ENCODE measurements around the gene GP9.

Gene GP9
- total RNA-seq: 0 reads per million in 2 donors

GRCh38 chr3:129060276-129061022 is at the start of gene GP9:
GP9 (plus strand) TSS chr3:129060779; CDS start chr3:129061740, 961 bp downstream.
- no peak for DNase-seq

DNA sequence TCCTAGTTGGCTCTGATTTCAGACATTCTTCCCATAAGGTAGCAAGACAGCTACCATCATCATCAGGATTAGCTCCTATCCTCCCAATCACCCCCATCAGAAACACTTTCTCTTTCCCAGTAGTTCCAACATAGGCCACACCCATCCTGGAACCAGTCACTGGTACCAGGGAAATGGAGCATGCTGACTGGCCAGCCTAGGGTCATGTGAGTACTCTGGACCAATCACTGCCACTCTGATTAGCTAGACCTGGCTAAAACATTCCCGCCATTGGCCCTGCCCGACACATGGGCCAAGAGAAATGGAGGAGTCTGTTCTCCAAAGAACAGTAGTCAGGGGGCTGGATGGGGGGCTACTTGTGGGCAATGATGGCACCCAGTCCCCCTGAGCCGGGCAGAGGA is 47.1 kb upstream of the GP9 start:
- DNase-seq: no peak

DNA sequence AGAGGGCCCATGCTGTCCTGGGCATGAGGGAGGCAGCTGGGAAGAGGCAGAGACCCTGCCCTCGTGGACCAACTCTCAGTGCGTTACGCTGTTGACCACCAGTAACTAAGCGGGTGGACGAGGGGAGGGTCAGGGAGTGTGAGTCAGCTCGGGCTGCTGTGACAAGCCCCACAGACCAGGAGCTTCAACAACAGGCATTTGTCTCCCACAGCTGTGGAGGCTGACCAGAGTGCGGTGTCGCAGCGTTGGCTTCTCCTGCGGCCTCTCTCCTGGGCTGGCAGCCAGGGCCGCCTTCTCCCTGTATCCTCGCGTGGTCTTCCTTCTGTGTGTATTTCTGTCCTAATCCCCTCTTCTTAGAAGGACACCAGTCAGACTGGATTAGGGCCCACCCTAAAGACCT is 46.4 kb upstream of the GP9 start:
- DNase-seq: no peak

DNA sequence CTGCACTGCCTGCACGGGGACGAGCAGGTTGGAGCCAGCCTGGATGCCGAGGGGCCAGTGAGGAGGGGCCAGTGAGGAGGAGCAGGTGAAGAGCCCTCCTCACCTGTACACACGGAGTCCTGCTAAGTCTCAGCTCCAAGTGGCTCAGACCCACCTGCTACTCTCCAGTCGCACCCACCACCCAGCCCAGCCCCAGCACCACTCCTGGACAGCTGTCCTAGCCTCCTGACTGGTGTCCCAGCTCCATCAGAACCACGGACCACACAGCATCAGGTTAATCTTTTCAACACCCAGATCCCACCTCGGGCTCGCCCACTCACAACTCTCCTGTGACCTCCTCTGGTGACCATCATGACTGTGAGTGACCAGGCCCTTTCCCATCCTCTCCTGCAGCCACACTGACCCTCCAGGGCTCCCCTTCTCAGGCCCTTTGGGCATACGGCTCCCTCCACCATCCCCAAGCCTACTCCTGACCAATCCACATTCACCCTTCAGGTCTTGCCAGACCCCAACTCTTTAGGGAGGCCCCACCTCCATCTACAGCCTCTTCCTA is 45.7 kb upstream of the GP9 start:
- no peak for DNase-seq

- DNase-seq: peak in 2 of 5 experiments; percentile 35 to 72
Measured at GRCh38 chr3:129015388-129016105, 45.0 kb upstream of the GP9 start.

- peak in 4 of 5 experiments; percentile 25 to 78 (median 50) for DNase-seq
Measured at GRCh38 chr3:129016356-129016719, 44.2 kb upstream of the GP9 start.

DNA sequence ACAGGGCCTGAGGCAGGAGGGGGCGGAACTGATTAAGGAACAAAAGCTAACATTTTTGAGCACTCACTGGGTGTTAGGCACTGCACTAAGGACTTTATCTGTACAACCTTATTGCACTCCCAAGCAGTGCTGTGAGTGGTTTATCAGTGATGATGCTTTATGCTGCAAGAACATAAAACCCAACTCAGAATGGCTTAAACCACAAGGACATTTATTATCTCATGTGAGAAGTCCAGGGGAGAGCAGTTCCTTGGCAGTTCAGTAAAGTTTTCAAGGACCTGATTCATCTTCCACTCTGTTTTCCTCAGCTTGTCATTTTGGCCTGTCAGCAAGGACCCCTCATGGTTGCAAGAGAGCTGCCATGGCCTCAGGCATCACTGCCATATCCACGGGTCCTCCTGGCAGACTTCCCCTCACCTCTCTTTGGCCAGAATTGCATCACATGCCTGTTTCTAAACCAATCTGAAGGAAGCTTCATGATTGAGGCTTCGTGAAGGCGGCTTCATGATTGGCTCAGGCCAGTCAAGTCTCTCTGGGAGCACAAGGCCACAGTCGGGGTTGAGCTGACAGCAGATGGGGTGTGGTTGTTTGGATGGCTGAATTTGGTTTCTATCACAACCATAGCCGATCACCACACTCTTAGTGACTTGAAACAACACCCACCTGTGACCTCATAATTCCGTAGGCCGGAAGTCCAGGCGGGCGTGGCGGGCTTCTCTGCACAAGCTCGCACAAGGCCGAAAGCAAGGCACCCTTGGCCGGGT is 43.7 kb upstream of the GP9 start:
- DNase-seq: peak in 2 of 5 experiments; percentile 48 to 72

DNA sequence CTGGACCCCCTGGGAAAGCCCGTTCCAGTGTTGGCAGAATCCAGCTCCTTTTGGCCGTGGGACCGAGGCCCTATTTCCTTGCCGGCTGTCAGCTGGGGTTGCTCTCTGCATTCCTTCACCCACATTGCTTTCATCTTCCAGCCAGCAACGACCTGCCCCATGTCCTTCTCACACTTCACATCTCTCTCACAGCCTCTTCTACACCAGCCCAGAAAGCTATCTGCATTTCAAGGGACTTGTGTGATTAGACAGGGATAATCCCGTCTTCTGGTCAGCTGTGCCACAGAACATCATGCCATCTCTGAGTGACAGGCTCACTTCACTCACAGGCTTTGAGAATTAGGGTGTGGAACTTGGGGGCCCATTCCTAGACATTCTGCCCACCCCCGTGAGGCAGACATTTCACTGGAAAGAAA is 43.1 kb upstream of the GP9 start:
- DNase-seq: no peak

- no peak for DNase-seq
Measured at GRCh38 chr3:129018271-129018670, 42.3 kb upstream of the GP9 start.

DNA sequence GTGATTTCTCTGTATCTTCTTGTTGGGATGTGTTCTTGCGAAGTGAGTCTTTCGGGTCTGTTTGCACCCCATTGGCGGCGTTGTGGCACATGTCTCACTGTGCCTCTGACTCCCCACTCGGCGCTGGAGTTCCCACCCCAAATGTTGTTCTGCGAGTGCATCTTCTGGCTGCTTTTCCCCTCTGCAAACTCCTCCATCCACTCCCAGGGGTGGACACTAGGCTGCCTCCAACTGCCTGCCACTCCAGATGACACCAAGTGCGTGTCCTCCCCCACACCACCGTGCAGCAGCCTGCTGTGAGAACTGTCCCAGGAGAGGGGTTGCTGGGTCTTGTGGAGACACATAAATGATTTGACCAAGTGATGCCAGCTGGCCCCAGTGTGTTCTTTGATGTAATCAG is 41.8 kb upstream of the GP9 start:
- no peak for DNase-seq

- DNase-seq: no peak
Measured at GRCh38 chr3:129019266-129019665, 41.3 kb upstream of the GP9 start.

DNA sequence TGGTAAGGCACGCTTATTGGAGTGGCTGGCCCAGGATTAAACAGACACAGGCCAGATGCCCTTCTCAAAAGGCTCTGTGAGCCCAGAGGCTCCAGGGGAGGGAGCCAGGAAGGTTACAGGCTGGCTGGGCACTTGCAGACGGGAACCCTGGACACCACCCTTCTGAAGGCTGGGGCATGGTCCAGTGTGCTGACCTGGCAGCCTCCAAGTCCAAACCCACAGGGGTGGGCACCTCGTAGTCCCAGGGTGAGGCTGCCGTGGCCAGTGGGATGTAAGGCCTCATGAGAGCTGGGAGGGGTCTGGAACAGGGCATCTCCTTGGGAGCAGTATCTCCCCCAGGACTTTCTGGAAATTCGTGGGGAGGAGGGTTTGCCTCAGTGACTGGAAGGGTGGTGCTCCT is 39.9 kb upstream of the GP9 start:
- no peak for DNase-seq

DNA sequence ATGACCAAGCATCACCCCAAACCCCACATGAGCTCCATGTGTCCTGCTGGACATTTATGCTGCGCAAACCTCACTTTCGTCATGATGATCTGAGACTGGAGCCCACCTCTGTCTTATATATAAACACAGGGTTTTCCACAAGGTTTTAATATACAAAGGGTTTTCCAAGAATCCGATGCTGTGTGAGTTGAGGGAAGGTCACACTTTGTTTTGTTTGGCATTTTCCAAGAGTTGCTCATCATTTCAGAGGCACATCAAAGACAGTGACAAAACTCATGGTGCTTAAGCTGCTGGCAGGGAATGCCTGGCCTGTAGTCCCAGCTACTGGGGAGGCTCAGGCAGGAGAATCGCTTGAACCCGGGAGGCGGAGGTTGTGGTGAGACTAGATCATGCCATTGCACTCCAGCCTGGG is 39.4 kb upstream of the GP9 start:
- no peak for DNase-seq

DNA sequence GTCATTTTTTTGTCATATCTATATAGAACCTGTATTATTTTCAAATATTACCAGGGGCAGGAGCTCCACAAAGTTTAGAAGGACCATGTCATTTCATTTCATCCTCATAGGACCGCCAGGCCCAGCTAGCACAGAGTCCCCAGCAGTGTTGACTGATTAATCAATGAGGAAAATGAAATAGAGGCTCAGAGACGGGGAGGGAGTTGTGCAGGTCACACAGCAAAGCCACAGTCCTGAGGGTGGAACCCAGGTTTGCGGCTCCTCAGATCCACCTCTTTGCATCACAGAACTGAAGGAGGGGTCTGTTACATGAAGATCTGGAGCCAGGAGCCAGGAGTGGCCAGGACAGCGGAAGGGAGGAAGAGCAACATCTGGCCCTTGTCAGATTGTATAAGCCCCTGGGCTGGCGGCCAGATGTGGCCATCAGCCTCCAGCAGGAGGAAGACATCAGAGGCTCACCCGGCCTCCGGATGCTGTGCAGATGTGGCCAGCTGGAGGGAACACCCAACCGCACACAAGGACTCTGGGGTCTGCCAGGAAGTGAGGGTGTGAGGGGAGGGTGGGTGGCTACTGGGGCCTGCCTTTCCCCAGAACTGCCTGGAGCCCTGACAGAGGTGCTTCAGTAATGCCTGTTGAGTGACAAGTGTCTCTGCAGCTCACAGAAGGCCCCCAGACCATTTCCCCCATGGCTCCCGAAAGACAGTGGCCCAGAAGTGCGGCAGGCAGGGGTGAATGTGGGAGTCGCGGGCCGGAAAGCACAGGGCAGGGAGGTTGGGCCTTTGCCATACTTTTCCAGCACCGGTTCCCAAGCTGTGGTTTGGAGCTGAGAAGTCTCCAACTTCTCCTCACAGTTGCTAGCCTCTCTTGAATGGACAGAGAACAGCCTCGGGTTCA is 38.2 kb upstream of the GP9 start:
- no peak for DNase-seq

- no peak for DNase-seq
Measured at GRCh38 chr3:129023008-129023358, 37.6 kb upstream of the GP9 start.

DNA sequence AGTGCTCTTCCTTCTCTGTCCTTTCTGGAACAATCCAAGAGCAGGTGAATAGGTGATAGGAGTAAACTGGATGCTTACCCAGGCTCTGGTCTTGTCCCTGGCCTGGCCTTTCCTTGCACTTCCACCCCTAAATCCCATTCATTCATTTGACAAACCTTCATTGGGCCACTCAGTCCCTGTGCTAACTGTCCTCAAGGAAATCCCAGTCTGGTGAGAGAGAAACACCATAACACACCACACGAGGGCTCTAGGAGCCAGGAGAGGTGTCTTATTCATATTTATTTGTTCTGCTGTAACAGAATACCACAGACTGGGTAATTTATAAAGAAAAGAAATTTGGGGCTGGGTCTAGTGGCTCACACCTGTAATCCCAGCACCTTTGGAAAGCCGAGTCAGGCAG is 36.7 kb upstream of the GP9 start:
- DNase-seq: no peak

- no peak for DNase-seq
Measured at GRCh38 chr3:129025108-129025507, 35.5 kb upstream of the GP9 start.

DNA sequence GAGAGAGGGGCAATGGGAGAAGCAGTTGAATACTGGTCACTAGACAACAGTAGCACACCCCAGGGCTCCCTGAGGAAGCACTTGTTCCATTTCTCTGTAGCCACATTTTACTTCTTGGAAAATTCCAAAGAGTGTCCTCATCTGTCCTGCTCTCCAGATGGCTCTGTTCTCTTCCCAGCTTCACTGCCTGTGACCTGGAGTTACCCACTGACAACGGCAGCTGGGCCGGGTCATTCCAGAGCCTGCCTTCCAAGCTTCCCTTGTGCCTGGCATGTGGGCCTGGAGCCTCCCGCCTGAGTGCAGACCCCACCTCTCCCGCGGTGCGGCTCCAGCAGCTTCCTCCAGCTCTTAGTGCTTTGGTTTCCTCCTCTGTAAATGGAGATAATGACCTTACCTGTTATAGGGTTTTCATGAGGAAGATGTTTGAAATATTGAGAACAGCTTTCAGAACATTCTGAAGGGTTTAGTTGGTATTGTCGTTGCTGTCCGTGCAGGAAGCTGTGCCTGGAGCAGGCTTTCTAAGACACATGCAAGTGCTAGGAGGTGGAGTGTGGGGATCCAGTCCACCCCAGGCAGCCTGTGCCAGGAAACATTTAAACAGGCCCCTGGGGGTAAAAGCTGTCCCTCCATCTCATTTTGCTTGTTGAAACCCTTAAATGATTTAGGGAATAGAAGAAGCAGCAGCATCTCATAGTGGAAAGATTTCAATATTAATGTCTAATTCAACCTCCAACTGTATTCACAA is 34.7 kb upstream of the GP9 start:
- DNase-seq: no peak

GRCh38 chr3:129026728-129027543 is 33.6 kb upstream of the GP9 start:
- peak; percentile 78 to 98 (median 88) for DNase-seq

- DNase-seq: no peak
Measured at GRCh38 chr3:129027544-129027880, 33.1 kb upstream of the GP9 start.

GRCh38 chr3:129028866-129029265 is 31.7 kb upstream of the GP9 start:
- no peak for DNase-seq
